GM21515 (cell line): ENCODE results near the gene FARP2.

ENCODE experiments used
- ATAC-seq: cut with Tn5 transposase; IDR thresholded peaks from one replicate; pipeline ENCODE4 v1.9.1; 2021; ENCODE audit not compliant: unreplicated experiment

The FARP2 gene

DNA sequence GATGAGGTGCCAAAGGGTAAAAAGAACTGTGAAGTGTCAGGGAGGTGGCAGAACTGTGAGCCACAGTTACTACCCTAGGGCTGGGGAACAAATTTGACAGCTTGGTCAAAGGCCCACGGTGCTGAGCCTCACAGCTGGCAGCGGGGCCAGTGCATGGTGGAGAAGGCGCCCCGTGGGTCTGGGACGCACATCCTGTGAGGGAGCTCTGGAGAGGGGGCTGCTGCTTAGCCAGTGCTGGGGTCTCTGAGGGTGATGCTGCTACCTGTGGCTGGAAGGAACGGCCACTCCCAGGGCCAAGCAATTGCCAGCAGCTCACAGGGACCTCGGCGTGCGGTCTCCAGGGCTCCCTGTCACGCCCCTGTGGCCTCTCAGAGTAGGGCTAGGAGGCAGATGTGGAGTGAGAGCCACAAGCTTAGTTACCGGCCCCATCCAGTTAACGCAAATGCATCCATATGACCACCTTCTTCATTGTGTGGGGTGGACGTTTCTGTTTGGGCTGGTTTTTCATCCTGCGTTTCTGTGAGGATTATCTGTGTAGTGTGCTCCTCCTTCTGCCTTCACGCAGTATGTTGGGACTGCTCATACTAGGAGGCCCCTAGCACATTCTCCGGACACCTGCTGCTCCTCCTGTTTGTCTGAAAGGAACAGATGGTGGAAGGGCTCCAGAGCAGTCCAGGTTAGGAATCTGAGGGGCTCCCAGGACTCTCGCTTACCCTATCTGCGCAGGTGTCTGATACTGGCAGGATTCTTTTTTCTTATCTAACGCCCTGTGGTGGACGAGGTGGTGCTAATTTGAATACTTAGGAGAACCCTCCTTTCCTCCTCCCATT, 126.3 kb downstream of the FARP2 start:
- no peak for ATAC-seq

- ATAC-seq = no peak
Observed at GRCh38 chr2:241483305-241483704, 127.2 kb downstream of the FARP2 start.

DNA sequence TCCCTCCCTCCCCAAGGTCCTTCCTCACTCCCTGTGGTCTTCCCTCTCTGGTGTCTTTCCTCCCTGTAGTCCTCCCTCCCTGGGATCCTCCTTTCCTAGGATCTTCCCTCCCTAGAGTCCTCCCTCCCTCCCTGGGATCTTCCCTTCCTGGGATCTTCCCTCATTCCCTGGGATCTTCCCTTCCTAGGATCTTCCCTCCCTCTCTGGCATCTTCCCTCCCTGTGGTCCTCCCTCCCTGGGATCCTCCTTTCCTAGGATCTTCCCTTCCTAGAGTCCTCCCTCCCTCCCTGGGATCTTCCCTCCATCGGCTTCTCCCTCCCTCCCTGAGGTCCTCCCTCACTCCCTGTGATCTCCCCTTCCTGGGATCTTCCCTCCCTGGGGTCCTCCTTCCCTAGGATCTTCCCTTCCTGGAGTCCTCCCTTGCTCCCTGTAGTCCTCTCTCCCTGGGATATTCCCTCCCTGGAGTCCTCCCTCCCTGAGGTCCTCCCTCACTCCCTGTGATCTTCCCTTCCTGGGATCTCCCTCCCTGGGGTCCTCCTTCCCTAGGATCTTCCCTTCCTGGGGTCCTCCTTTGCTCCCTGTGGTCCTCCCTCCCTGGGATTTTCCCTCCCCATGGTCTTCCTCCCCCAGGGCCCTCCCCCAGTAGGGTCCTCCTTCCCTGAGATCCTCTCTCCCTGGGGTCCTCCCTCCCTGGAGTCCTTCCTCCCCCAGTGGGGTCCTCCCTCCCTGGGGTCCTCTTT, 129.3 kb downstream of the FARP2 start:
- no peak for ATAC-seq

- no peak for ATAC-seq
Observed at GRCh38 chr2:241489088-241489487, 133.0 kb downstream of the FARP2 start.

DNA sequence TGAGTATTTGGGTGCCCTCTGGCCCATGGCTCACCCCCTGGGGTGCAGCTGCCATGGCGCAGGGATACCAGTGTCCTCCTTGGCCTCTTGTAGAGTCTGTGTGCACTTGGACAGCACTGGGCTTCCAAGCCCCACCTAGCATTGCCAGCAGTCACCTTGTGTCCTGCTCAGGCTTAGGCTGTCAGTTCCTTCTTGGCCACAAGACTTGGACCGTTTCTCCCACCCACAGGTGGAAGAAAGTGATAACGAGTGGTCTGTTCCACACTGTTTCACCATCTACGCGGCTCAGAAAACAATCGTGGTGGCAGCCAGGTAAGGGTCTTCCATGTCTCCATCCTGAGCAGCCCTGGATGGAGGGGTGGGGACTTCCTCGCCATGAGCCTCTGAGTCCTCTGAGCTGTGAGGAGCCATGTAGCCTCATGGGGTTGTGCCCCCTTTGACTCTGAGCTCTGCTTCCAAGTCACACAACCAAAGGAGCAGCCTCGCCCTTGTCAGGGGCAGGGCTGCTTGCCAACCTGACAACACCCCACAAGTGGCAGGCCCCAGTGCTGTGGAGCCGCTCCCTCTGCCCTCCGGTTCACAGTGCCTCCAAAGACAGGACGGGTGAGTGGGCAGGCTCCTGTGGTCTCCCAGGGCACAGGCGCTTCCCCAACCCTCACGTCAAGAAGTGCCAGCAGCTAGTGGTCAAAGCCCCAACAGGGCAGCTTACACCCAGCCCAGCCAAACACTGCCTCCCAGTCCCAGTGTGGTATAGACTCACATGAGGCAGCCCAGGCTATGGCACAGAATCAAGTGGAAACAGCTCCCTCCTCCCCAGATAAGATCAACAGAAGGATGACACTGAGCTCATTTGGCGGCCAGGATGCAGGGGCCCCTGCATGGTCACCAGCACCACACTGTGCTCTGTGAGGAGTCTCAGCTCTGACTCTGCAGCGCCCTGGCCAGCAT, 133.9 kb downstream of the FARP2 start:
- no peak for ATAC-seq

- ATAC-seq = no peak
Observed at GRCh38 chr2:241490825-241491506, 134.9 kb downstream of the FARP2 start.

DNA sequence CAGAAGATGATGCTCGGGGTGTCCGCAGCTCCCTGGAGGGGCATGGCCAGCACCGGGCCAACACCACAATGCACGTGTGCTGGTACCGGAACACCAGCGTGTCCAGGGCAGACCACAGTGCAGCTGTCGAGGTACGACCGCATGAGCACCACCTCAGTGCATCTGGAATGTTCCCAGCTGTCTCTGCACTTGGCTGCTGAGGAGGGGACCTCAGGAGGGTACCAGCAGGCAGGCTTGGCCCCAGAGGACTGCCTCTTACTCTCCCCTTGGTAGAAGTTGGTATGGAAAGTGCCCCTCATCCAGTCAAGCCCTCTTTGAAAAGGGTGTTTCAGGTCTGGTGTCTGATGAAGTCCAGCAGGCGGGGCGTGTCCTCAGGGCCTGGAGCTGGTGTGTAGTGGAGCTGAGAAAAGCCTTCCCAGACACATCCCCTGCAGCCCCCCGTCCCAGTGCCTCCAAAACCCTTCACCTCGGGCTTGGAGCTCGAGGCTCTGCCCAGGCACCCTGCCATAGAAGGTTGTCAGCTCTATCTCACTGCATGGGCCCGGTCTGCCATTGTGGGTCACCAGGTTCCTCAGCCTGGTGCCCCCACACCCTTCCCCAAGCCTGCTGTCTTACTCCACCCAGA, 135.6 kb downstream of the FARP2 start:
- ATAC-seq = no peak

DNA sequence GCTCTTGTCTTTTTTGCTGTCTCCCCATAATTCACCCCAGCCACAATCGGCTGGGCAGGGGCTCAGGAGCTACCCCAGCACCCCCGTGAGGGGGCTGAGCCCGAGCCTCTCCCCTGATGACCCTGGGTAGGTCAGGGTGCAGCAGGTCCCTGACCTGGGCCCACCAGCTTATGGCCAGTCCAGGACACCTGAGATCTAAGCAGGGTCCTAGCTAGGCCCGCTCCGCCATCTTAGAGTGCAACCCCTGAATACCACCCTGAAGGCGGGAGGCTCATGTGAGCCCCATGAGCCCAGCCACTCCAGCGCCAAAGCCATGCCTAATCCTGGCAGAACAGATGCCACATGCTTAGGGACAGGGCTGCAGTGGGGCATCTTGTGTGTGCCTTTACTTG, 136.1 kb downstream of the FARP2 start:
- no peak for ATAC-seq

DNA sequence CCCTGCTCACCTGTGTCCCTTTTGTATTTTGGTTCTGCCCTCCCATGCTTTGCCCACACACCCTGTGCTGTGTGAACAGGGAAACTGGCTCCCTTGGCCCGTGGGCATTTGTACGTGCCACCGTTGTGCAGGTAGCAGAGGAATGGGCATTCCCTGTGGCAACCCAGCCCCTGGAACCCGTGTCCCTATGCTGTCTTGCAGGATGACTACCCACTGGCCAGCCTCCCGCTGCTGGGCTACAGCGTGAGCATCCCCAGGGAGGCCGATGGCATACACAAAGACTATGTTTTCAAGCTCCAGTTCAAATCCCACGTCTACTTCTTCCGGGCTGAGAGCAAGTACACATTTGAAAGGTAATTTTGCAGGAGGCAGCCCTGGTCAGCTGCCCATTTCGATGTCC, 137.0 kb downstream of the FARP2 start:
- no peak for ATAC-seq

GRCh38 chr2:241494311-241494908, 138.3 kb downstream of the FARP2 start:
- no peak for ATAC-seq

- ATAC-seq = no peak
Observed at GRCh38 chr2:241495172-241496002, 139.3 kb downstream of the FARP2 start.

- ATAC-seq = no peak
Observed at GRCh38 chr2:241496003-241496707, 140.1 kb downstream of the FARP2 start.

- no peak for ATAC-seq
Observed at GRCh38 chr2:241496904-241497877, 141.1 kb downstream of the FARP2 start.

GRCh38 chr2:241498115-241499070, 142.3 kb downstream of the FARP2 start:
- ATAC-seq = no peak

DNA sequence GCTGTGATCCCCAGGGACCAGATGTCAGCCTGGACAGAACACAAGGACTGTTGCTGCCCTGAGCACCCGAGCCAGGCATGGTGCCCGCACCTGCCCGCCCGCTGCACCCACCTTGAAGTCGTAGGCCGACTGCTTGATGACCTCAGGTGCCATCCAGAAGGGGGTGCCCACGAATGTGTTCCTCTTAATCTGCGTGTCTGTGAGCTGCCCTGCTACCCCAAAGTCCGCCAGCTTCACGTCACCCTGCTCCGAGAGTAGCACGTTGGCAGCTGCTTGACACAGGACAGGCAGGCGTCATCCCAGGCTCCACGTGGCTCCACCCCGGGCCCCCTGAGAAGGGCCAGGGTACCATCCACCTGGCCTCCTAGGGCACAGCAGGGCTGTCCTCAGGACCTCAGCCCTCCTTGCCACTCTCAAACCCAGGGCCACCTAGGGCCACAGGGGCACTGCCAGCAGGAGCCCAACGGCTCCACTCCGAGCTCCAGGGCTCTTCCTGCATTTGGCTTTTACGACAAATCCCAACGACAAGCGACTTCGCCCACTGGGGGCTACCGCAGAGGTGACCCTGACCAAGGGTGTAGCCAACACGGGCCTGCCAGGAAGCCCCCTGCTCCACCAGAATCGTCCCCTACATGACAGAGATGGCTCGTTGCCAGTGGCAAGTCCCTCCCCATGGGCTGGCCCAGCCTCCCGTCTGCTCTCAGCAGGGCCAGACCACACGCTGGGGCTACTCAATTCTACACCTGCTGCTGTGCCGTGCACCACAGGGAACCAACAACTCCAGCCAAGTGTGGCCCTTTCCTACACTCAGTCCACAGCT, 143.3 kb downstream of the FARP2 start:
- no peak for ATAC-seq
